Measurements from ENCODE around the gene DOCK10.

The DOCK10 gene

GRCh38 chr2:224976629-224977525 is 65.4 kb downstream of the DOCK10 start:
- DNase-seq (ENCODE audit: low spot score) = no peak

DNA sequence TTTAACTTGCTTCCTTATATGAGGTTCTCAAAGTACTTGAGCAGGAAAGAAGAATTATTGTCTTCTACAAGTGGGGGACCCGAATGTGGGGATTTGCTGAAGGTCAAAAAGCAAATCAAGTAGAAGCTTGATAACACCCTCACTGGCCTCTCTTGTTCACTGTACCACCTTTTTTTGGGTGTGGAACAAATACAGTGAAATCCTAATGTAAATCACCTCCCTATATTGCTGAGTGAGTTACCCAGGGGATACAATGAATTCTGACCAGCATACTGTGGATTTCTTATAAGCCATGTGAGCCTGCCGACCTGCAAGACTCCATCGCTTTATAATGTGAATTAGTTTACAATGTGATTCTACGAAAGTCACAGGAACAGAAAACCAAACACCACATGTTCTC is 66.5 kb downstream of the DOCK10 start:
- no peak for DNase-seq (ENCODE audit: low spot score)

GRCh38 chr2:224973112-224974016 is 68.9 kb downstream of the DOCK10 start:
- DNase-seq (ENCODE audit: low spot score) = peak; percentile 17

DNA sequence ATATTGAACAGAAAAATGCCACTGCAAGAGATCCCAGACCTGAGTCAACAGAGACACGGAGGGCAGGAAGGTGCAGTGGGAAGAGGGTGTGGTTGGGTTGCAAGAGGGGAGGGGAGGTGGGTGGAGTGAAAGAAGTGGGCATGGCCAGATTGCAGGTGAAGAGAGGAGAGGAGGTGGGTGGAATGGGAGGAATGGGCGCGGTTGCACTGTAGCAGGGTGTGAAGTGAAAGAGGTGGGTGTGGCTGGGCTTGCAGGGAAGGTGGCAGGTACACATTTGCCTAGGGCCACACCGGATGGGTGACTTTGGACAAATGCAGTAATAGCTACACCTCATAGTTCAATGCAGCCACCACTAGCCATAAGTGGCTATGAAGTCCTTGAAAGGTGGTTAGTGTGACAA is 71.1 kb downstream of the DOCK10 start:
- no peak for DNase-seq (ENCODE audit: low spot score)

- DNase-seq (ENCODE audit: low spot score) = no peak
Measured at GRCh38 chr2:224970311-224970710, 72.0 kb downstream of the DOCK10 start.

- no peak for DNase-seq (ENCODE audit: low spot score)
Measured at GRCh38 chr2:224969633-224970260, 72.5 kb downstream of the DOCK10 start.

GRCh38 chr2:224969095-224969494 is 73.2 kb downstream of the DOCK10 start:
- no peak for DNase-seq (ENCODE audit: low spot score)

- DNase-seq (ENCODE audit: low spot score) = no peak
Measured at GRCh38 chr2:224968051-224968450, 74.2 kb downstream of the DOCK10 start.

DNA sequence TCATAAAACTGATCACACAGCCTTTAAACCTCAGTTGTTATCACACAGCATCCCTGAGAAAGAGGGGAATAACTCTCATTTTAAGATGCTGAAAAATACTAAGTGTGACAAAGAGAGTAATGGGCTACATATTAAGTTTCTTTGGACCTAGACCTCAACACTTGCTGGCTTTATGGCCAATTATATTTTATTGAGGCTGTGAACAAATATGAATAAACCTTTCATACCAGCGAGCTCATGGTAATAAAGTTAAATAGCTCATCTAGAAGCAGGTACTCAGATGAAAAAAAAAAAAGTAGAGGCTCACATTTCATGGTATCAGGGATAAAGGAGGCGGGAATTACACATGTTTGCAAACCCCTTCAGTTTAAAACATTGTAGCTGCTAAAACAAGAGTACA is 75.7 kb downstream of the DOCK10 start:
- no peak for DNase-seq (ENCODE audit: low spot score)

DNA sequence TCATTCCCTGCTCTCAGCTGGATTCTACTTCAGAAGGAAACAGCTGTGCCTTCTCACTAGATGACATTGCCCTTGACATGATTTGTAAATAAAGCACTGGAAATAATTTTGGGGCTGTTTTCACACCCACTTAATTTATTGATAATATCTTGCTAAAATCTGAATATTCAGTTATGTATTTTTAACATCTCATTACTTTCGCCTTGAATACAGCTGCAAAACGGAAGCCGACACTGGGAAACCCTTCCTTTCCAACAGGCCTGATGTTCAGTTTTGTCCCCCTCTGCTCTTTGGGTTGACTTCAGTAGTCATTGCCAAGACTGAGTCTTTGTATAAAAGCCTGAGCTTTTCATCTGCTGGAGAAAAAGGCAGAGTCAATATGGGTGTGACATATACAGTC is 82.7 kb downstream of the DOCK10 start:
- no peak for DNase-seq (ENCODE audit: low spot score)

GRCh38 chr2:224958873-224959272 is 83.4 kb downstream of the DOCK10 start:
- no peak for DNase-seq (ENCODE audit: low spot score)

DNA sequence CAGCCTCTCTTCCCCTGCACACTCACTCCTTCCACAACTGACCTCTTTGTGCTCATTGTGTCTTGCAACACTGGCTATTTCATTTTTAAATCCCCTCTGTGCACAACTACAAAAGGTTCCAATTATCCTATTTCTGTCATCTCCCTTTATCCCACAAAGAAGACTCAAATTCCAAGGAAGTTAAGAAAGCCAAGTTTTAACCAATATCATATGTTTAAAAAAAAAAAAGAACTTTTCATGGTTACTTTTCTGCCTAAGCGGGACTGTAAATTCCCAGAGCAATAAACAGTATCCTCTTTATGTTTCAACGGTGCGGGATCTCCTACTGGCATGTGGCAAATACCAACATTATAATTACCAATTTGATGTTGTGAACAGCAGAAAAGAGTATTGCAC is 83.8 kb downstream of the DOCK10 start:
- no peak for DNase-seq (ENCODE audit: low spot score)

DNA sequence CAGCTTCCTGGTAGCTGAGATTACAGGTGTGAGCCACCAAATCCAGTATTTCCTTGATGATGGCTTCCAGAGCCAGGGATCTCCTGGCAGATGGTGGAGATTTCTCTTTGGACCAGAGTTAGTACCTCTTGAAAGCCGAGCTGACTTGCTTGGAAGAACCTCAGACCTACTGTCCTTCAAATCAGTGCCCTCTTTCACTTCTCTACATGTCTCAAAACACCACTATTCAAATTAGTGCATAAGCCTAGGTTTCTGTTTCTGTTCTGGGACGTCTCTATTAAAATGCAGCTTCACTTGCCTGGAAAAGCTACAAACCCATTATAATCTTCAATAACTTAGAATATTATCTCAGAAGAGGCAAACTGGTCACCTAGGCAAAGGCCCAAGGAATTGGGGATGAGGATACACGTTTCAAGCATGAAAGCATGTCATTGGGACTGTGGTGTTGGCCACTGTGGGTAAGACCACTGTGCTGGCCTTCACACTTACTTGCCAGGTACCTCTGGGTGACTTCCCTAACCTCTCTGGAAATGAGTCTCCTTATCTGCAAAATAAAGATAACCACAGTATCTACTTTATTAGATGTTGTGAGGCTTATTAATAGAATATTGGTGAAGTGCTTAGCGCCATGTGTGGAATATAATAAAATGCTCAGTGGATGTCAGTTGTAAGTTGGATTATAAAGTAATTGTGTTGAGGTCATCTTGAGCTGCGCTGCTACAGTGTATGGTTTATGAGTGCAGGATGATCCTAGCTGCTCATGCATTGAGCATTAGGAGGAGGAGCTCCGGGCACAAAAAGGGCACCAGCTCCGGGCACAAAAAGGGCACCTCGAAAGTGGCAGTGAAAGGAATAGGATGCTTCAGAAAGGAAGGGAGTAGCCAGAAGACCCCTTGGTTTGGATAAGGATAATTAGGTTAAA is 84.5 kb downstream of the DOCK10 start:
- DNase-seq (ENCODE audit: low spot score) = no peak

DNA sequence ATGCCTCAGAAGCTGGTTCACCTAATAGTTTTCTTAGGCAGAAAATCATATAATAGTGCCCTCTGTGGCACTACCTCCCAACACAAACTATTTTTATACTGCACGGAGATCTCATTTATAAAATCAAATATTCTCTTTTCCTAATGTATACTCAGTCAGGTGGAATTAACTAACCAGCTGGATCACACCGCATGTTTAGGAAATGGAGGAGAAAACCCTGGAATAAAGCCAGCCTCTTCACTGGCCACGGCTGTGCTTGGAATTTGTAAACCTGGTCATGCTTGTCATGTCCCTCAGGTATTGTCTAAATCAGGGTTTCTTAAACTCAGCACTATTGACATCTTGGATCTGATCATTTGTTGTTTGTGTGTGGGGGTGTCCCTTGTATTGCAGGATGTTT is 85.6 kb downstream of the DOCK10 start:
- DNase-seq (ENCODE audit: low spot score) = no peak

DNA sequence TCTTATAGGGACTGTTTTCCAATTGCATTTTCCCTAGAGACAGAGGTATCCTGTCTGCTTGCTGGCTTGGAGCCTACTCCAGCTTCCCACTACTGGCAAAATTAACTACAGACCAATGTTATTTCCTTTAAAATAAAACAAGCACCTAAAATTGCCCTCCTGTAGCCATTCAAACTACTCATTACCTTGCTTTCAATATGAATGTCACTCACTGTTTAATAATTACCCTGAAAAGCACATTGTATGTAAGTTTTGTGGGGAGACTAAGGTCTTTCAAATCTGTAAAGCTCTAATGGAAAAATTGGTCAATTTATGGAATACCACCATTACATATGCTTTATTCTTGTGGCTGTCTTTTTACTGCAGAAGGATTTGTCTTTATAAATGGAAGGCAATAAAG is 87.3 kb downstream of the DOCK10 start:
- no peak for DNase-seq (ENCODE audit: low spot score)

DNA sequence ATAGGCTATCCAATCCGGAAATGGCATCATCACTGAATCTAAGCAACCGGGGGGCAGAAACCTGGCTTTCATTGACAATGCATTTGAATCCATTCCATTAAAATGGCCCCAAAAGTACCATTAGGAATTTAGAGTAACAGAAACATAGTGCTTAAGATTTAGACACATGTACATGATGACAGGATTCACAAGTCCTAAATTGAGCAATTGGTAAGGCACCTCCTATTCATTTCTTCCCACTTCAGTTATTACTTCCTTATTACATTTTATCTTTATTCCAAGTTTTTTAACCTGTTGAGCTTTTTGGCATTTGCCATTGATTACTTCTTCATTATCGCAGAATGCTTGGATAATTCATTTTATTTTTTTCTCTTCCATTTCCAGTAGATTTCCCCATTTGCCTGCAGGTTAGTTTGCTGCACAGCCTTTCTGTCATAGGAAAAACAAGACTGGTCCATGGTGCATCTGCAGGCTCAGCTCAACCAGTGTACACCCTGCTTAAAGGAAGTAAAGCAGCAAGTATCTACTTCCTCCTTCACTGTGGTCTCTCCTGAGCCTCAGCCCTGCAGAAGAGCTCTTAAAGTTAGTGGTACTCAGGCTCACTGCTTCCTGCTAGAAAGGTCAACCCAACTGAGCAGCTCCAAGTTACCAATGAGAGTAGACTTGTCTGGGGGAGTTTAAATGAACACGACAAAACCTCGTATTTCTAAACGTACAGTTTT is 89.2 kb downstream of the DOCK10 start:
- DNase-seq (ENCODE audit: low spot score) = peak; percentile 72

DNA sequence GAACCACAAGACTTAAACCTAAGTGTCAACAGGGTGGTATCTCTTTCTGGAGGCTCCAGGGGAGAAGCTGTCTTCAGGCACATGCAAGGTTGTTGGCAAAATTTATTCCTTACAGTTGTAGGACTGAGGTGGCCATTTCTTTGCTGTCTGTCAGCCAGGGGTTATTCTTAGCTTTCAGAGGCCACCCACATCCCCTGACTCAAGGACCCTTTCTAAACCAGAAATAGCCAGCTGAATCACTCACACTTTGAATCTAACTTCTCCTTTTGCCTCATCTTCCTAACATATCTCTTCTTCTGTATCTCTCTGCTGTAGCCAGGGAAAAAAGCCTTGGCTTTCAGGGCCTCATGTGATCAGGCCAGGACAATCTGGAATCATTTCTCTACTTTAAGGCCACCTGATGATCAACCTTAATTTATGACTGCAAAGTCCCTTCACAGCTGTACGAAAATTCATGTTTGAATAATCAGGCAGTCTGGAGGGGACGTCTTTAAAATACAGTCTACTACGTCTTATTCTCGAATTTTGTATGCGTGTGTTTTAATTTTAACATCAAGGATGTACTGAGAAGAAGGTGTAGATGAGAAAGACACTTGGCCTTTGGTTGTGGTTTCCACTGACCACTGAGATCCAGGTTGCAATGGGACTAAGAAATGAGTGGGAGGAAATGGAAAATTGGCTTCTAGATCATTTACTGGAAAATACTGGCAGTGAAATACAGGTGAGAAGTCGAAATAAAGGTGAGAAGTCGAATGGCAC is 90.4 kb downstream of the DOCK10 start:
- DNase-seq (ENCODE audit: low spot score) = no peak

DNA sequence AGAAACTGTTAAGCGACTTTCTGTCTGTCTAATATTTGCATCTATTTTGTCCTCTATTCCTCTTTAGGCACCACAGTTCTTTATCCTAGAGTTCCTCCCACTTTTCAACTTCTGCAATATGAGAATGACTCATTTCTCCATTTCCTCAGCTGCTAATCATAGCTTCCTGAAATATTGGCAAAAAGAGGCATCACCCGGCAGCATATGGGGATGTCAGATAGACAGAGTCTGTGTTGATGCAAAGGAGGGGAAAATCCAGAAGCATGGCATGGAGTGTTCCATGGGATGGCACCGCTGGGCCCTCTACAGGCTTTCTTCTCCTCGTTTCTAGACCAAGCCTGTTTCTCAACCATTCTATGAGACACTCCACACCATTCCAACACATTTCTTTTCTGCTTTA is 93.4 kb downstream of the DOCK10 start:
- DNase-seq (ENCODE audit: low spot score) = no peak

DNA sequence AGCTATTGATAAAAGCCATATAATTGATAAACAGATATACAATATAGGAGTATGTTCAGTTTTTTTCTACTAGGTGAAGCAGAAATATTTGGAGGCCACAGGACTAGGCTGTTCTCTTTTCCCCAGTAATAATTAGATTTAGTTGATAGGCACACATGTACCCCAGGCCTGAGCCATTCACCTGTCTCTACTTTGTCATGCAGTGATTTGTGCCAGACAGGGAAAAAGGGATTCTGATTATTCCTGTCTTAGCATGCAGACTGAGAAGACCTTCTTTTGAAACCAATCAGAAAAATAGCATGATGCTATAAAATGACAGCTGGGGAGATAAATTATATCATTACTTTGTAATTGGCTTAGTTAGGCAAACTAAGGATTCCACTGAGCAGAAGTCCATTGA is 94.3 kb downstream of the DOCK10 start:
- no peak for DNase-seq (ENCODE audit: low spot score)

DNA sequence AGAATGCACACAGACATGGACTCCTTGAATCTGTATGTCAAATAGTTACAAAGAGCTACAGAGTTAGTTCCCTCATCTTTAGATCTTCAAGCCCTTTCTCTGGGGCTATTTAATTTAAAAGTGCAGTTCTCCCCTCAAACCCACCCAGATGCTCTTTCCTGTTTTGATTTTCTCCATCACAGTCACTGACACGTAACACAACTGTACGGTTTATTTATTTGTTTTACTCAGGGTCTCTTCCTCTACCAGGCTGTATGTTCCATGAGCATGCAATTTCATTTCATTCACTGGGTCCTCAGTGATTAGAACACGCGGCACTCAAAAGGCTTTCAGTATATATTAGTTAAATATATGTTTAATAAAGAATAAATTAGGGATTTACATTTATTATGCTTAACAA is 94.7 kb downstream of the DOCK10 start:
- no peak for DNase-seq (ENCODE audit: low spot score)
